Keratinocyte (primary cell): ENCODE results near the gene PPIP5K2.

ENCODE experiments used
- CTCF ChIP-seq, 3 experiments: IDR thresholded peaks in 1 of 3; conservative IDR thresholded peaks in 1 of 3; optimal IDR thresholded peaks in 1 of 3; 2 replicates in 2 of 3; 3 replicates in 1 of 3; pipeline versions ENCODE3 to v1.5.1; 2011; ENCODE audit warnings: low read length in 3 of 3, mild to moderate bottlenecking in 3 of 3, moderate library complexity in 2 of 3, control low read depth in 1 of 3, inconsistent platforms in 1 of 3; ENCODE audit not compliant: insufficient read depth in 2 of 3; ENCODE audit errors: extremely low read depth in 1 of 3
- EZH2 ChIP-seq: IDR thresholded peaks from one replicate; pipeline ENCODE4 v1.6.1; 2012; ENCODE audit warnings: inconsistent platforms, mild to moderate bottlenecking, low read length, moderate library complexity

GRCh38 chr5:103216137-103216536, 96.0 kb downstream of the PPIP5K2 start:
- TF ChIP-seq CTCF (optimal IDR thresholded peaks at IDR 0.05 in 1 of 3, IDR thresholded peaks at IDR 0.05 in 1 of 3, conservative IDR thresholded peaks at IDR 0.05 in 1 of 3; ENCODE audit: extremely low read depth in 1 of 3, insufficient read depth in 2 of 3, low read length in 3 of 3) (no peak), EZH2 (no peak)
